ENCODE measurements around the gene BRAF.

The BRAF gene

DNA sequence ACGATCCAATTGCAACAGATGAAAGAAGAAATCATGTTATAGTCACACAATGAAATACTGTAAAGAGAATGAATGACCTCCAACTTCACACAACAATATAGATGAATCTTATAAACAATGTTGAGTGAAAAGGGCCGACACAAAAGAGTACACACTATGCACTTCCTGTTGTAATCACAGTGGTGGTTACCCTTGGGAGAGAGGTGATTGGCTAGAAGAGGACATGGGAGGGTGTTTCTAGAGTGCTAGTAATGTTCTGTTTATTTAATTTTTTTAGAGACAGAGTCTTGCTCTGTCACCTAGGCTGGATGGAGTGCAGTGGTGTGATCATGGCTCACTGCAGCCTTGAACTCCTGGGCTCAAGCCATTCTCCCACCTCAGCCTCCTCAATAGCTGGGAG, 145.8 kb downstream of the BRAF start:
- H3K9ac ChIP-seq (ENCODE audit: low read length): no peak overlapping the region
- H3K4me3 ChIP-seq (ENCODE audit: low read length): no peak overlapping the region
- no peaks in the 10 kb centered on the region for H3F3A ChIP-seq (ENCODE audit: insufficient read depth, low read length)
- H2AFZ ChIP-seq (ENCODE audit: low read length): no peak overlapping the region
- no peaks in the 10 kb centered on the region; the same call in 1 of the 2 replicates for H3K36me3 ChIP-seq (replicated peaks; ENCODE audit: insufficient read depth, low read length)
- H3K27me3 ChIP-seq (replicated peaks; ENCODE audit: insufficient read depth, low read length): no peaks in the 10 kb centered on the region
- no peak overlapping the region for H3K4me2 ChIP-seq (ENCODE audit: low read depth, low read length)
- DNase-seq: no peak
- no peak overlapping the region for H3K27ac ChIP-seq (ENCODE audit: low read length)
- no peaks in the 10 kb centered on the region for H3K4me1 ChIP-seq (ENCODE audit: low read length)
- TF ChIP-seq EZH2phosphoT487 (IDR thresholded peaks at IDR 0.05; ENCODE audit: low read length): no peak
- no peak for TF ChIP-seq EZH2 (optimal IDR thresholded peaks at IDR 0.05; ENCODE audit: low read depth, low read length)
- TF ChIP-seq CTCF (IDR thresholded peaks at IDR 0.05; ENCODE audit: low read length): no peak
- H3K79me2 ChIP-seq (ENCODE audit: low read length): no peaks in the 10 kb centered on the region
- H3K9me2 ChIP-seq (replicated peaks; ENCODE audit: insufficient read depth, low read length): no peaks in the 10 kb centered on the region
- H4K20me1 ChIP-seq (ENCODE audit: insufficient read depth, low read length): no peaks in the 10 kb centered on the region
- H3K9me3 ChIP-seq (replicated peaks; ENCODE audit: insufficient read depth, low read length): no peaks in the 10 kb centered on the region

DNA sequence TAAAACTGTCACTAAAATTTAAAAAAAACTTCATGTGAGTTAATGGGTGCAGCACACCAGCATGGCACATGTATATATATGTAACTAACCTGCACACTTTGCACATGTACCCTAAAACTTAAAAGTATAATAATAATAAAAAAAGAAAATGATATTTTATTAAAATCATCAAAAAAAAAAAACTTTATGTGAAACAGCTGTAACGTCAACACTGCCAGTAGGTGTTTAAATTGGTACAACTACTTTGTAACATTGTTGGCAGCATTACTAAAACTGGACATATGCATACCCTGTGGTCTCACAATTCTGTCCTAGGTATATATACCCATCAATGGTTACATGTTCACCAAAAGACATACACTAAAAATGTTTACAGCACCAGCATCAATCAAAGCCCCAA, 146.2 kb downstream of the BRAF start:
- Histone ChIP-seq H3F3A (ENCODE audit: insufficient read depth, low read length) (no peaks in the 10 kb centered on the region), H3K4me1 (ENCODE audit: low read length) (no peaks in the 10 kb centered on the region), H3K9ac (ENCODE audit: low read length) (no peak overlapping the region), H3K27ac (ENCODE audit: low read length) (no peak overlapping the region), H2AFZ (ENCODE audit: low read length) (no peak overlapping the region), H3K27me3 (replicated peaks; ENCODE audit: insufficient read depth, low read length) (no peaks in the 10 kb centered on the region), H3K36me3 (replicated peaks; ENCODE audit: insufficient read depth, low read length) (no peaks in the 10 kb centered on the region; the same call in 1 of the 2 replicates), H3K9me3 (replicated peaks; ENCODE audit: insufficient read depth, low read length) (no peaks in the 10 kb centered on the region), H4K20me1 (ENCODE audit: insufficient read depth, low read length) (no peaks in the 10 kb centered on the region), H3K4me3 (ENCODE audit: low read length) (no peak overlapping the region), H3K79me2 (ENCODE audit: low read length) (no peaks in the 10 kb centered on the region), H3K4me2 (ENCODE audit: low read depth, low read length) (no peak overlapping the region), H3K9me2 (replicated peaks; ENCODE audit: insufficient read depth, low read length) (no peaks in the 10 kb centered on the region)
- no peak for DNase-seq
- no peak for TF ChIP-seq CTCF (IDR thresholded peaks at IDR 0.05; ENCODE audit: low read length)
- TF ChIP-seq EZH2 (optimal IDR thresholded peaks at IDR 0.05; ENCODE audit: low read depth, low read length): no peak
- TF ChIP-seq EZH2phosphoT487 (IDR thresholded peaks at IDR 0.05; ENCODE audit: low read length): no peak

DNA sequence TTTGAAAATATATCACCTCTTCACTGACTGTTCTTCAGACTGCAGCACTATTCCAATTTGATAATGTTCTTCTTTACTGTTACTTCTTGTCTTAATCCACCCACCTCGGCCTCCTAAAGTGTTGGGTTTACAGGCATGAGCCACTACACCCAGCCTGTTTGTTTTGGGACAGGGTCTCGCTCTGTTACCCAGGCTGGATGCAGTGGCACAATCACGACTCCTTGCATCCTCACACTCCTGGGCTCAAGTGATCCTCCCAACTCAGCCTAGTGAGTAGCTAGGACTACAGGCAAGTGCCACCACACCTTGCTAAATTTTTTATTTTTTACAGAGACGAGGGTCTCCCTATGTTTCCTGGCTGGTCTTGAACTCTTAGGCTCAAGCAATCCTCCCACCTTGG, 150.4 kb downstream of the BRAF start:
- H3K79me2 ChIP-seq (ENCODE audit: low read length): no peaks in the 10 kb centered on the region
- no peak overlapping the region for H3K4me2 ChIP-seq (ENCODE audit: low read depth, low read length)
- DNase-seq: no peak
- no peak overlapping the region for H3K9ac ChIP-seq (ENCODE audit: low read length)
- no peak for TF ChIP-seq CTCF (IDR thresholded peaks at IDR 0.05; ENCODE audit: low read length)
- no peak for TF ChIP-seq EZH2phosphoT487 (IDR thresholded peaks at IDR 0.05; ENCODE audit: low read length)
- no peak for TF ChIP-seq EZH2 (optimal IDR thresholded peaks at IDR 0.05; ENCODE audit: low read depth, low read length)
- H3K36me3 ChIP-seq (replicated peaks; ENCODE audit: insufficient read depth, low read length): no peaks in the 10 kb centered on the region
- no peaks in the 10 kb centered on the region for H3K9me2 ChIP-seq (replicated peaks; ENCODE audit: insufficient read depth, low read length)
- no peaks in the 10 kb centered on the region for H4K20me1 ChIP-seq (ENCODE audit: insufficient read depth, low read length)
- H3K27me3 ChIP-seq (replicated peaks; ENCODE audit: insufficient read depth, low read length): no peaks in the 10 kb centered on the region
- H3F3A ChIP-seq (ENCODE audit: insufficient read depth, low read length): no peaks in the 10 kb centered on the region
- no peaks in the 10 kb centered on the region for H3K9me3 ChIP-seq (replicated peaks; ENCODE audit: insufficient read depth, low read length)
- H3K27ac ChIP-seq (ENCODE audit: low read length): no peak overlapping the region
- no peak overlapping the region for H2AFZ ChIP-seq (ENCODE audit: low read length)
- H3K4me1 ChIP-seq (ENCODE audit: low read length): no peaks in the 10 kb centered on the region
- H3K4me3 ChIP-seq (ENCODE audit: low read length): no peak overlapping the region

Measured in MM.1S (cell line).